ENCODE results near the gene NPAS2.

GRCh38 chr2:100857915-100858314 lies 38.0 kb downstream of the NPAS2 start:
- TF ChIP-seq CTCF (IDR thresholded peaks at IDR 0.05) (no peak), POLR2AphosphoS5 (IDR thresholded peaks at IDR 0.05) (no peak)

All from upper lobe of left lung (tissue), 4 donors.